HEK293T (cell line): ENCODE measurements around the gene KRTAP4-8.
"Not testable (repeated sequence)": the region's sequence is repeated elsewhere in the genome, so short reads cannot be mapped to it uniquely, and the experiment has no call there.

ENCODE experiments used
- ARNT ChIP-seq: fragments of 450-650 bp; IDR thresholded peaks from 2 replicates; pipeline ENCODE4 v1.6.1; 2017; ENCODE audit warnings: mild to moderate bottlenecking
- CTBP1 ChIP-seq: fragments of 450-650 bp; IDR thresholded peaks from 2 replicates; pipeline ENCODE4 v1.6.1; 2016; ENCODE audit warnings: borderline replicate concordance
- ELF4 ChIP-seq: fragments of 450-650 bp; IDR thresholded peaks from 2 replicates; pipeline ENCODE4 v1.6.1; 2017; ENCODE audit warnings: antibody characterized with exemption
- HDGF ChIP-seq: fragments of 450-650 bp; IDR thresholded peaks from 2 replicates; pipeline ENCODE4 v1.6.1; 2017; ENCODE audit warnings: antibody characterized with exemption, borderline replicate concordance
- SP1 ChIP-seq: fragments of 450-650 bp; IDR thresholded peaks from 2 replicates; pipeline ENCODE4 v1.6.1; 2017

DNA sequence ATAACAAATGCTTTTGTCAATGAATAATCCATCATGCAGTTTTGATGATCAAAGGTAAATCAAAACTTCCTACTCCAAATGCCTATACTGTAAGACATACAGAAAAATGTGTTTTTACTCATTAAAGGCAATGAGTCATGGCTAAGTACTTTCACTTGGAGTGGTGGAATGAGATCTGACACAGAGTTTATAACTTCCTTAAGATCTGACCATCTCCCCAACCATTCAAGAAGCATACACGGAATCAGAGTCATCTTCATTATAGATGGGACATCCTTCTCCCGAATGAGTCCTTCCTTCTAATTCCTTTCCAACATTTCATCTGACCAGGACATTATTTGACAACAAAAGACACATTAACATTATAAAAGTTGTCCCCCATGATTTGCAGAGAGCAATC lies 14.5 kb downstream of the KRTAP4-8 start:
- not testable (repeated sequence) for TF ChIP-seq CTBP1, ELF4, ARNT, HDGF, SP1
